Stimulated activated naive CD4-positive, alpha-beta T cell (primary cell): ENCODE results near the gene TRIM47.

Experiments used
- DNase-seq, 6 experiments: peaks; one replicate each; lab custom pipeline; 2025; lab: John Stamatoyannopoulos, UW

TRIM47 gene

GRCh38 chr17:75908201-75908600 is 29.8 kb upstream of the TRIM47 start:
- DNase-seq: no peak

GRCh38 chr17:75906143-75906884 is 27.9 kb upstream of the TRIM47 start:
- no peak for DNase-seq

DNA sequence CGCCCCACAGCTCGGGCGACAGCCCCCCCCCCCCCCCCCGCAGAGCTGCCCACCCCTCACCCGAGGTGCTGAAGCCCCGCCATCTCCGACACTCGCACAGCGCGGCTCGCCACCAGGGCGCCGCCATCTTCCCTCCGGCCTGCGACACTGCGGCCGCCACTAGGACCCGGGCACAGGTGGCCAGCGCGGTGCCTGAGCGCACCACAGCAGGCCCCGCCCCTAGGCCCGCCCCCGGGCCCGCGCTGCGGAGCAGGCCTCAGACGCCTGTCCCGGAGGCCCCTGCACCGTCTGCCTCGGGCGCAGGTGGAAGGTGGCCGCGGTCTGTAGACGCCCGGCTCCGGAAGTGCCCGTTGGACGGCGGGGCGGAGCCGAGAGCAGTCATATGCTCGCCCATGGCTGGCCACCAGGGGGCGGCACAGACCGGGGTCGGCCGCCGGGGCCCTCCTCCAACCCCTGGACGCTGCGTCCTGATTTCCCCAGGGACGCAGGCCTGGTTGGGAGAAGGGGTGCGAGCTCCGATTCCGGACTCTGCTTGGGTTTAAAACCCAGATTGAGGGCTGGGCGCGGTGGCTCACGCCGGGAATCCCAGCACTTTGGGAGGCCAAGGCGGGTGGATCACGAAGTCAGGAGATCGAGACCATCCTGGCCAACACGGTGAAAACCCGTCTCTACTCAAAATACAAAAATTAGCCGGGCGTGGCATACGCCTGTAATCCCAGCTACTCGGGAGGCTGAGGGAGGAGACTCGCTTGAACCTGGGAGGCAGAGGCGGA is 26.6 kb upstream of the TRIM47 start, which contains the start of gene MRPL38:
Gene MRPL38, minus strand, starts transcription at position 136 of the 773 bp plus-strand sequence. Its CDS starts 9 bp downstream, at position 127.
- DNase-seq: peak; percentile 85 to 98 (median 88)

GRCh38 chr17:75902406-75902805 is 24.0 kb upstream of the TRIM47 start:
- DNase-seq: no peak

GRCh38 chr17:75901727-75902126 is 23.3 kb upstream of the TRIM47 start:
- DNase-seq: no peak

DNA sequence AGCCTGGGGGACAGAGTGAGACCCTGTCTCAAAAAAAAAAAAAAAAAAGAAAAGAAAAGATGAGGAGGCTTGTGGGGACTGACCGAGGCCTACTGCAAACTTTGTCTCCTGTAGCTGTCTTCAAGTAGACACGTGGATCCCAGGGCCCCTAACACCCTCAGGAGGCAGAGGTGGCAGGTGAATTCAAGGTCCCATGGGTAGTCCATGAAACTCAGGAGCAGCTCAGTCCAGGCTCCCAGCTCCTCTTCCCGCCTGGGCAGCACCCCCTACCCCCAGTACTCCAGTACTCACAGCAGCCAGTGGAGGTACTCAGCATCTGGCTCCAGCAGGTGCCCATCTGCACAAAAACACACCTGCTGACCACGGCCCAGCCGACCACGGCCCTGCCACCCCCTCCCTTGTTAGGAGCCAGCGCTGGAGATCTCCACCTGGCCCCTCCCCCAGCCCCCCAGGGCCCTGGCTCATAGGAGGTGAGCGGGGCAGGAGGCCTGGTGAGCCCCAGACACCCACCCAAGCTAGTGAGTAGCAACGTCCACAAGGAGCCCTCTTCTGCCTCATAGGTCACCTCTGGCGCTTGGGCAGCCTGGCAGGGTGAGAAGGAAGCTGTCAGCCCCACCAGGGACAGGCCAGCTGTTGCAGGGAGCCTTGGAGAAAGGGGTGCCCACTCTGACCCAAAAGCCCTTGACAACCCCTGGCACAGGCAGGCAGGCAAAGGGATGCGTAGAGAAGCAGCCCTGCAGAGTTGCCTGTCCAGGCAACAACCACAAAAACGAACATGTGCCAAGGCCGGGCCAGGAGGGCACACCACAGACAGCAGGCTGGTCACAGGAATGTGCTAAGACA is 22.5 kb upstream of the TRIM47 start:
- no peak for DNase-seq

- DNase-seq: no peak
Observed at GRCh38 chr17:75899767-75900468, 21.5 kb upstream of the TRIM47 start.

DNA sequence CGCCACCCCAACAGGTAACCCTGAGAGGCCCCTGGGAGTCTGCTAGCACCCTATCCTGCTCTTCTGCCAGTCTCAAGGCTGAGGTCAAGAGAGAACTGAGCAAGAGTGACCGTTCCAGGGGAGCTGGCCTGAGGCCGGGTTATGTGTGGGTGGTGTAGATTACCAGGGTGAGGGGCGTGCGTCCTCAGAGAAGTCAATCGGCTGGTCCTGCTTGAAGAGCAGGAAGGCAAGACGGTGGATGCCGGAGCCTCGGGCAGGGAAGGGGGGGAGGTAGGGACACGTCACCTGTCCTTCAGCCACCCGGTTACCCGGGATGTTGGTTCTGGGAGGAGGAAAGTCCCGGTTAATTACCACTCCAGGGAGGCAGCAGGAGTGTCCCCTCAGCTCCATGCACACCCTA is 21.0 kb upstream of the TRIM47 start:
- DNase-seq: no peak

DNA sequence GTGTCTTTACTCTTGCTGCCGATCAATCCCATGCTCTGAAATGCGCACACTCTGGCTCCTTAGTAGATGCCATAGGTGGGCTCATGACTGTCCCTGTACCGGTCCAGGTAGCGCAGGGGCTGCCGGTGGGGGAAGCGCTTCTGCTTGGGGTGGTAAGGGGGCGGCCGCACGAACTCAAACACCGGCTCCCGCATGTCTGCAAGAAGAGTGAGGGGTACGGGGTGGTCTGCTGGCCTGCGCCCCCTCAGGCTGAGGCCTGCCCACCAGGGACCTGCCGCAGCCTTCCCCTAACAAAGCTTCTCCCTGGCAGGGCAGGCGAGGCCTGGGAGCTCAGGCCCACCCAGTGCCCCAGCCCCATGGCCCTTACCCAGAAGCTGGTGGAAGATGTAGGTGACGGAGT is 20.4 kb upstream of the TRIM47 start:
- DNase-seq: no peak

DNA sequence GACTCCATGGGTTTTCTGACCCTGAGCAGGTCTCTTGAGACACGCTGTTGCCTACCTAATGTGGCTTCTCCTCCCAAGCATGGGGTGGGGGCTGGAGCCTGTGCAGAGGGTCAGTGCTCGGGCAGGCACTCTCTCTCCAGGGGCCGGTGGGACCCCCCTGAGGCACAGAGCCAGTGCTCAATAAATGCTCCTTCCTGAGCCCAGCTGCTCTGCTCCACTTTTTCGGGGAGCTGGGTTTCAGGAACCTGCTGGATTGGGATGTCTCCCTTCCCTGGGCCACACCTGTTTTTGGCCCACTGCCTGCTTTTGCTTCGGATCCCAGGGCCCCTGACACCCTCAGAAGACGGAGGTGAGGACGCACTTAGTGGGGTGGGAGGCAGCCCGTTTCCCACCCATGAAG is 19.7 kb upstream of the TRIM47 start:
- no peak for DNase-seq

GRCh38 chr17:75897160-75898019 is 19.0 kb upstream of the TRIM47 start:
- peak in 1 of 6 experiments; percentile 32 for DNase-seq

- peak; percentile 55 to 86 (median 69) for DNase-seq
Observed at GRCh38 chr17:75896415-75897159, 18.2 kb upstream of the TRIM47 start, which contains the start of gene TRIM65. TSS of gene TRIM65 (minus strand) at chr17:75896951. CDS start at chr17:75896937, 14 bp downstream.

DNA sequence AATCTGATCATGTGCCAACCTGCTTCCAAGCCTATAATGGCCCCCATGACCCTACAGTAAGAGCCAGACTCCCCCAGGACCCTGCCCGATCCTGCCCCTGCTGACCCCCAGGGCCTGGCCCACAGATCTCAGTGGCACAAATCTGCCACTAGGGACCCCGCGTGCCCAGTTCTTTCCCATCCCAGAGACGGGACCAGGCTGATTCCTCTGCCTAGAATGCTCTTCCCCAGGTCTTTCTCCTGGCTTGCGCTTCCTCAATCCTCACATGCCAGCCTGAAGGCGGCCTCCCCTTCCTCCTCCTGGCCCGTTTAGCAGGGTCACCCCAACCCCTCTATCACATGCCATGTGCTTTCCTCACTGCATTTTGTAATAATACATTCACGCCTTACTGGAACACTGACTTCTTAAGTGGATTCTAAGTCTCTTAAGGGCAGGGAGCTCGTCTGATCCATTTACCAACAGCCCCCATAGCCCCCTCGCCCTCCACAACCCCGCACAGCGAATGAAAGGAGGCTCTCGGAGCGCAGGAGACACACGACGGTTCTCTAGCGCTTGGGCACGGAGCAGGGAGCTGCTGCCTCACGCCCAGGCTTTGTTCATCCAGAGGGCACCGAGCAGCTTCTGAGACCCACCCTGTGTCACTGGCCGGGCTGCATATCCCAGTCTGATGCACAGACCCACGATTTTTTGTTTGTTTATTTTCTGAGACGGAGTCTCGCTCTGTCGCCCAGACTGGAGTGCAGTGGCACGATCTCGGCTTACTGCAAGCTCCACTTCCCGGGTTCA is 17.2 kb upstream of the TRIM47 start:
- DNase-seq: no peak

GRCh38 chr17:75894049-75894733 is 15.8 kb upstream of the TRIM47 start:
- no peak for DNase-seq

DNA sequence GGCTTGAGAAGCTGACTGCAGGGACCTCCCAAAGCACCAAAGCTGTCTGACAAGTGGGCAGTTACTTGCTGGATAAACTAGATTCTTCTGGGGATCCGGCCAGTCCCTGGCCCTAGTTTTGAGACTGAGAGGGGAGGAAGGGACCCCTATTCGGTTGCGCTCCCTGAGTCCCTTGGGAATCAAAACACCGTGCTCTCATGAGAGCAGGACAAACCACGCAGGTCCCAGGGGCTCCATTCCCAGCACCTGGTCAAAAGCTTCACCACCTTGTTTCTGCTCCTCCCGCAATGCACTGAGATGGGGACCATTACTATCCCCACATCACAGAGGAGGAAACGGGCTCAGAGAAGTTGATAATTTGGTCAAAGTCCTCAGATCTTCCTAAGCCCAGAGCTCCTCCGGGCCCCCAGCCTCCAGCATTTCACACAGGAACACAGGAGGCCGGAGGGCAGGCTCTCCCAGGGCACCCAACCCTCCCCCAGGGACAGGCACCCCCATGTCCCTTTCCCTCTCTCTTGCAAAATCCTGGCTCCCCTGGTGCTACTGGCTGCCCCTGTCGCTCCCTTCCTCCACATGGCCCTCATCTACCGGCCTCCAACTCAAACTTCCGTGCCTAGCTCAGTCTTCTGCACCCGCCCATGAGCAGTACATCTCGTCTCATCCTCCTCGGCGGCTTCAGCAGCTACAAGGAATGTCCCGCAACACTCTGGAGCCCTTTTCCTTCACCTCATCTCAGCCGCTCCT is 15.1 kb upstream of the TRIM47 start:
- DNase-seq: no peak

- peak in 1 of 6 experiments; percentile 5 for DNase-seq
Observed at GRCh38 chr17:75892556-75893224, 14.3 kb upstream of the TRIM47 start.
